H9 (cell line): ENCODE results near the gene CROCC2. TPM values are rescaled to one million over a fixed set of nuclear protein-coding genes. Genes with fewer than 3 reads are reported as not detected.

Source experiments
- DNase-seq: peaks from one replicate; pipeline ENCODE4 v3.0.0-alpha.2; 2017
- H2AFZ ChIP-seq: one replicate; pipeline ENCODE4 v1.6.1; 2013; ENCODE audit warnings: mild to moderate bottlenecking, low read length, control low read depth, moderate library complexity
- H2AK5ac ChIP-seq: 2 replicates; pipeline ENCODE4 v1.6.1; 2013; ENCODE audit warnings: low read length, control low read depth, mixed read lengths; ENCODE audit not compliant: insufficient read length
- H2BK120ac ChIP-seq: one replicate; pipeline ENCODE4 v1.6.1; 2013; ENCODE audit warnings: low read depth, mild to moderate bottlenecking, low read length, control low read depth, inconsistent platforms; ENCODE audit not compliant: poor library complexity, severe bottlenecking
- H2BK12ac ChIP-seq: 2 replicates; pipeline ENCODE4 v1.6.1; 2013; ENCODE audit warnings: low read length, control low read depth, mixed read lengths, low read depth; ENCODE audit not compliant: insufficient read length
- H2BK15ac ChIP-seq: 2 replicates; pipeline ENCODE4 v1.6.1; 2013; ENCODE audit warnings: low read depth, low read length, control low read depth
- H2BK20ac ChIP-seq: one replicate; pipeline ENCODE4 v1.6.1; 2013; ENCODE audit warnings: low read depth, mild to moderate bottlenecking, low read length, control low read depth, inconsistent platforms; ENCODE audit not compliant: poor library complexity, severe bottlenecking
- H2BK5ac ChIP-seq: 2 replicates; pipeline ENCODE4 v1.6.1; 2013; ENCODE audit warnings: low read length, control low read depth, mixed read lengths; ENCODE audit not compliant: insufficient read length
- H3K14ac ChIP-seq: 2 replicates; pipeline ENCODE4 v1.6.1; 2013; ENCODE audit warnings: low read length, control low read depth; ENCODE audit not compliant: insufficient read depth
- H3K18ac ChIP-seq: 2 replicates; pipeline ENCODE4 v1.6.1; 2013; ENCODE audit warnings: low read depth, mild to moderate bottlenecking, mixed read lengths, low read length, control low read depth; ENCODE audit not compliant: insufficient read length
- H3K23ac ChIP-seq: 2 replicates; pipeline ENCODE4 v1.6.1; 2013; ENCODE audit warnings: low read length, control low read depth, mixed read lengths, low read depth; ENCODE audit not compliant: insufficient read length
- H3K23me2 ChIP-seq: 2 replicates; pipeline ENCODE4 v1.6.1; 2013; ENCODE audit warnings: low read depth, mild to moderate bottlenecking, mixed read lengths, low read length, control low read depth; ENCODE audit not compliant: insufficient read length, poor library complexity, severe bottlenecking
- H3K27ac ChIP-seq: 2 replicates; pipeline ENCODE4 v1.5.1; 2013; ENCODE audit warnings: low read length, control low read depth, mixed read lengths, low read depth; ENCODE audit not compliant: insufficient read length
- H3K27me3 ChIP-seq: 2 replicates; pipeline ENCODE4 v1.6.1; 2013; ENCODE audit warnings: low read length, control low read depth, inconsistent platforms; ENCODE audit not compliant: insufficient read depth
- H3K4ac ChIP-seq: 2 replicates; pipeline ENCODE4 v1.6.1; 2013; ENCODE audit warnings: low read depth, mild to moderate bottlenecking, control low read depth, inconsistent platforms, low read length, moderate library complexity
- H3K4me1 ChIP-seq: 2 replicates; pipeline ENCODE4 v1.6.1; 2013; ENCODE audit warnings: low read length, control low read depth, inconsistent platforms; ENCODE audit not compliant: insufficient read depth
- H3K4me2 ChIP-seq: 2 replicates; pipeline ENCODE4 v1.6.1; 2013; ENCODE audit warnings: low read length, control low read depth, mixed read lengths; ENCODE audit not compliant: insufficient read length, insufficient read depth
- H3K56ac ChIP-seq: 2 replicates; pipeline ENCODE4 v1.6.1; 2013; ENCODE audit warnings: low read depth, mild to moderate bottlenecking, mixed read lengths, low read length, control low read depth; ENCODE audit not compliant: insufficient read length
- H3K79me1 ChIP-seq: 2 replicates; pipeline ENCODE4 v1.6.1; 2013; ENCODE audit warnings: low read depth, mild to moderate bottlenecking, moderate library complexity, low read length, control low read depth, inconsistent platforms; ENCODE audit not compliant: insufficient read depth, poor library complexity, severe bottlenecking
- H3K79me2 ChIP-seq: 2 replicates; pipeline ENCODE4 v1.6.1; 2013; ENCODE audit warnings: low read length, control low read depth, inconsistent platforms; ENCODE audit not compliant: insufficient read depth
- H3K9ac ChIP-seq: 2 replicates; pipeline ENCODE4 v1.6.1; 2013; ENCODE audit warnings: low read length, control low read depth, mixed read lengths; ENCODE audit not compliant: insufficient read length; ENCODE audit errors: extremely low read depth
- H3K9me3 ChIP-seq: one replicate; pipeline ENCODE4 v1.6.1; 2013; ENCODE audit warnings: low read depth, low read length, inconsistent platforms; ENCODE audit not compliant: control insufficient read depth
- H3T11ph ChIP-seq: one replicate; pipeline ENCODE4 v1.6.1; 2013; ENCODE audit warnings: mild to moderate bottlenecking, low read length, control low read depth, inconsistent platforms
- H4K20me1 ChIP-seq: one replicate; pipeline ENCODE4 v1.6.1; 2013; ENCODE audit not compliant: control insufficient read depth, insufficient read length, insufficient read depth
- H4K5ac ChIP-seq: 2 replicates; pipeline ENCODE4 v1.6.1; 2013; ENCODE audit warnings: low read depth, mild to moderate bottlenecking, mixed read lengths, low read length, control low read depth; ENCODE audit not compliant: insufficient read length
- H4K8ac ChIP-seq: replicated peaks from 2 replicates; pipeline ENCODE4 v1.6.1; 2013; ENCODE audit warnings: low read length, control low read depth, mixed read lengths, low read depth; ENCODE audit not compliant: insufficient read length
- H4K91ac ChIP-seq: 2 replicates; pipeline ENCODE4 v1.6.1; 2013; ENCODE audit warnings: low read depth, mild to moderate bottlenecking, moderate library complexity, mixed read lengths, low read length, control low read depth; ENCODE audit not compliant: insufficient read length
- H3K27ac Mint-ChIP-seq, 3 experiments: 2 replicates in 2 of 3; 3 replicates in 1 of 3; pipeline ENCODE4 v1.8.0; 2020 to 2021; ENCODE audit warnings: mixed read lengths in 3 of 3, mild to moderate bottlenecking in 1 of 3, moderate library complexity in 1 of 3
- H3K27me3 Mint-ChIP-seq: 2 replicates; pipeline ENCODE4 v1.8.0; 2021; ENCODE audit warnings: low read depth, mild to moderate bottlenecking, moderate library complexity, mixed read lengths
- H3K36me3 Mint-ChIP-seq, 3 experiments: 2 replicates in 2 of 3; 3 replicates in 1 of 3; pipeline ENCODE4 v1.8.0; 2020 to 2021; ENCODE audit warnings: low read depth in 3 of 3, mixed read lengths in 3 of 3; ENCODE audit not compliant: insufficient read depth in 1 of 3
- H3K4me1 Mint-ChIP-seq, 2 experiments: 2 replicates each; pipeline ENCODE4 v1.8.0; 2020; ENCODE audit warnings: mixed read lengths in 2 of 2
- H3K4me3 Mint-ChIP-seq, 2 experiments: 2 replicates in 1 of 2; 3 replicates in 1 of 2; pipeline ENCODE4 v1.8.0; 2020 to 2021; ENCODE audit warnings: mild to moderate bottlenecking in 2 of 2, mixed read lengths in 2 of 2, moderate library complexity in 1 of 2
- H3K9me3 Mint-ChIP-seq, 2 experiments: 2 replicates in 1 of 2; 3 replicates in 1 of 2; pipeline ENCODE4 v1.8.0; 2020; ENCODE audit warnings: mild to moderate bottlenecking in 2 of 2, mixed read lengths in 2 of 2, moderate library complexity in 1 of 2
- WGBS: extraction: QIAGEN DNeasy Blood & Tissue Kit; methylation state at CpG from one replicate; pipeline ENCODE4 v1.1.7; 2013; ENCODE audit warnings: missing lambda C conversion rate, low lambda C conversion rate, mixed read lengths; ENCODE audit not compliant: insufficient read length; ENCODE audit errors: extremely low coverage; 5-methylcytosine and 5-hydroxymethylcytosine counted together
- total RNA-seq: library from RNA; stranded (reverse); gene quantifications from 2 replicates; pipeline ENCODE4 v1.2.1, GENCODE V29; 2021
- TF ChIP-seq, protein P1 (sequence below): fragments of 200-600 bp; sonication (generic); conservative IDR thresholded peaks from 3 replicates; pipeline ENCODE4 v1.8.0; 2021; ENCODE audit warnings: antibody characterized with exemption, mild to moderate bottlenecking

Gene CROCC2
- total RNA-seq, 1 experiment from 2014 or later = not detected

DNA sequence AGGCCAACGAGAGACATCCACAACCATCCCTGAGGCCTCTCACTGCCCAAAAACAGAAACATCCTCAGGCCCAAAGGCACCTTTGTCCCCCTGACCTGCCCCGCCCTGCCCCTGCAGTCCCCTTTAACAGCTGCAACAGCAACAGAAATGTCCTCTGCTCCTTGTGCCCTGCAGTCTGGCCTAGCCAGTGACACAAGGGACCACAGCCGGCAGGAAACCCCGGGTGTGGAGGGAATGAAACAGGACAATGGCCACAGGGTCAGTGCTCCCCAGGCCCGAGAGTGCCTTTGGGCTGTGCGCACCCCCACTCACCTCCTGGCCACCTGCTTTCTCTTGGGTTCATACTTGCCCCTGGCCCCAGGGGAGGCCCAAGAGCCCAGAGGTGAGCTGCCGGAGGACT, 127.9 kb downstream of the CROCC2 start:
- Histone ChIP-seq H3K79me2 (no peaks in the 10 kb centered on the region), H2BK20ac (no peak overlapping the region), H3K23me2 (peaks cover 8% of the 10 kb centered on the region), H3K14ac (no peak overlapping the region), H4K91ac (no peak overlapping the region), H2BK15ac (no peak overlapping the region), H3K79me1 (no peaks in the 10 kb centered on the region), H3K23ac (no peak overlapping the region), H2BK5ac (no peak overlapping the region), H4K20me1 (no peaks in the 10 kb centered on the region), H3K27ac (no peak overlapping the region), H3K4ac (no peak overlapping the region), H2AFZ (no peak overlapping the region), H3K4me1 (no peaks in the 10 kb centered on the region), H3K18ac (no peak overlapping the region), H3K27me3 (no peaks in the 10 kb centered on the region; the same call in 1 of the 2 replicates), H3K9me3 (no peaks in the 10 kb centered on the region), H3K4me2 (no peak overlapping the region), H3K9ac (no peak overlapping the region), H4K8ac (no peak overlapping the region), H4K5ac (no peak overlapping the region), H3K56ac (no peak overlapping the region), H3T11ph (no peak overlapping the region), H2BK120ac (no peak overlapping the region), H2BK12ac (no peak overlapping the region), H2AK5ac (no peak overlapping the region)
- no CpG with 5 or more reads among the region's 7 CpGs for WGBS
- TF ChIP-seq, protein P1, sequence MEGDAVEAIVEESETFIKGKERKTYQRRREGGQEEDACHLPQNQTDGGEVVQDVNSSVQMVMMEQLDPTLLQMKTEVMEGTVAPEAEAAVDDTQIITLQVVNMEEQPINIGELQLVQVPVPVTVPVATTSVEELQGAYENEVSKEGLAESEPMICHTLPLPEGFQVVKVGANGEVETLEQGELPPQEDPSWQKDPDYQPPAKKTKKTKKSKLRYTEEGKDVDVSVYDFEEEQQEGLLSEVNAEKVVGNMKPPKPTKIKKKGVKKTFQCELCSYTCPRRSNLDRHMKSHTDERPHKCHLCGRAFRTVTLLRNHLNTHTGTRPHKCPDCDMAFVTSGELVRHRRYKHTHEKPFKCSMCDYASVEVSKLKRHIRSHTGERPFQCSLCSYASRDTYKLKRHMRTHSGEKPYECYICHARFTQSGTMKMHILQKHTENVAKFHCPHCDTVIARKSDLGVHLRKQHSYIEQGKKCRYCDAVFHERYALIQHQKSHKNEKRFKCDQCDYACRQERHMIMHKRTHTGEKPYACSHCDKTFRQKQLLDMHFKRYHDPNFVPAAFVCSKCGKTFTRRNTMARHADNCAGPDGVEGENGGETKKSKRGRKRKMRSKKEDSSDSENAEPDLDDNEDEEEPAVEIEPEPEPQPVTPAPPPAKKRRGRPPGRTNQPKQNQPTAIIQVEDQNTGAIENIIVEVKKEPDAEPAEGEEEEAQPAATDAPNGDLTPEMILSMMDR = no peak
- DNase-seq = peak; percentile 20
- H3K4me1 Mint-ChIP-seq = peaks cover 0 to 6% of the 10 kb centered on the region in 2 experiments; a peak in 2 of 4 replicates
- H3K36me3 Mint-ChIP-seq = no peaks in the 10 kb centered on the region; a peak in 1 of 7 replicates
- no peak overlapping the region for H3K27ac Mint-ChIP-seq
- no peak overlapping the region for H3K4me3 Mint-ChIP-seq
- no peaks in the 10 kb centered on the region; a peak in 1 of 5 replicates for H3K9me3 Mint-ChIP-seq
- peaks cover 41% of the 10 kb centered on the region for H3K27me3 Mint-ChIP-seq
